GM21390 (cell line): ENCODE results near the gene ACSBG1.
A peak's percentile ranks its signal among the peaks of the same experiment; 100 is the strongest.

ENCODE experiments used
- ATAC-seq: cut with Tn5 transposase; IDR thresholded peaks from one replicate; pipeline ENCODE4 v1.9.1; 2021; ENCODE audit not compliant: unreplicated experiment

Gene ACSBG1

GRCh38 chr15:78133801-78134200 is 100.6 kb downstream of the ACSBG1 start:
- ATAC-seq, result no peak

- peak; percentile 87 for ATAC-seq
Observed at GRCh38 chr15:78131295-78132061, 102.9 kb downstream of the ACSBG1 start, which contains the start of gene CIB2. Gene CIB2 (minus strand): TSS chr15:78131445. CDS start chr15:78131215, 230 bp downstream.

GRCh38 chr15:78130466-78131294 is 103.7 kb downstream of the ACSBG1 start:
- peak; percentile 55 for ATAC-seq

GRCh38 chr15:78129751-78130287 is 104.5 kb downstream of the ACSBG1 start:
- no peak for ATAC-seq

- no peak for ATAC-seq
Observed at GRCh38 chr15:78129077-78129750, 105.2 kb downstream of the ACSBG1 start.

GRCh38 chr15:78127882-78128281 is 106.5 kb downstream of the ACSBG1 start:
- no peak for ATAC-seq

- no peak for ATAC-seq
Observed at GRCh38 chr15:78125267-78125666, 109.1 kb downstream of the ACSBG1 start.

- no peak for ATAC-seq
Observed at GRCh38 chr15:78120523-78120922, 113.8 kb downstream of the ACSBG1 start.
